SK-N-SH treated with all-trans-retinoic acid at 6 μM for 48 hours (cell line): Measurements from ENCODE around the gene EFNB2.

Experiments used
- ATAC-seq: fragments of 200-7000 bp; cut with Tn5 transposase; 3 replicates; pipeline ENCODE4 v1.9.1; 2020; ENCODE audit warnings: mild to moderate bottlenecking, moderate library complexity
- ARNTL ChIP-seq: fragments of 450-650 bp; formaldehyde crosslinking; IDR thresholded peaks from 2 replicates; pipeline ENCODE4 v1.5.0; 2020; ENCODE audit warnings: low read depth, mild to moderate bottlenecking, moderate library complexity, borderline replicate concordance
- BACH2 ChIP-seq: fragments of 250-450 bp; sonication (Bioruptor Pico); IDR thresholded peaks from 2 replicates; pipeline ENCODE4 v1.9.0; 2021; ENCODE audit warnings: mild to moderate bottlenecking, borderline replicate concordance
- CSDC2 ChIP-seq: fragments of 250-450 bp; sonication (Bioruptor Pico); IDR thresholded peaks from 2 replicates; pipeline ENCODE4 v1.5.0; 2020; ENCODE audit warnings: mild to moderate bottlenecking, moderate library complexity
- CSRNP3 ChIP-seq: fragments of 250-450 bp; sonication (Bioruptor Pico); IDR thresholded peaks from 2 replicates; pipeline ENCODE4 v1.5.1; 2021; ENCODE audit warnings: mild to moderate bottlenecking, moderate library complexity
- ESRRG ChIP-seq: fragments of 250-450 bp; sonication (Bioruptor Pico); IDR thresholded peaks from 2 replicates; pipeline ENCODE4 v1.6.1; 2021; ENCODE audit warnings: mild to moderate bottlenecking
- ISL1 ChIP-seq: fragments of 250-450 bp; sonication (Bioruptor Pico); IDR thresholded peaks from 2 replicates; pipeline ENCODE4 v2.1.2; 2022; ENCODE audit warnings: mild to moderate bottlenecking, moderate library complexity
- OSR1 ChIP-seq: fragments of 250-450 bp; sonication (Bioruptor Pico); IDR thresholded peaks from 2 replicates; pipeline ENCODE4 v1.8.0; 2022; ENCODE audit warnings: moderate library complexity, mild to moderate bottlenecking, inconsistent platforms
- PATZ1 ChIP-seq: fragments of 250-450 bp; sonication (Bioruptor Pico); IDR thresholded peaks from 2 replicates; pipeline ENCODE4 v1.8.0; 2020; ENCODE audit warnings: mild to moderate bottlenecking, moderate library complexity, borderline replicate concordance
- POU6F1 ChIP-seq: fragments of 250-450 bp; sonication (Bioruptor Pico); IDR thresholded peaks from 2 replicates; pipeline ENCODE4 v1.8.0; 2021; ENCODE audit warnings: low read depth, mild to moderate bottlenecking, moderate library complexity, borderline replicate concordance
- PPARA ChIP-seq: fragments of 250-450 bp; sonication (Bioruptor Pico); IDR thresholded peaks from 2 replicates; pipeline ENCODE4 v1.5.0; 2020; ENCODE audit warnings: mild to moderate bottlenecking, borderline replicate concordance
- RARB ChIP-seq: fragments of 250-450 bp; sonication (Bioruptor Pico); IDR thresholded peaks from 2 replicates; pipeline ENCODE4 v1.8.0; 2021; ENCODE audit warnings: mild to moderate bottlenecking, moderate library complexity
- SNAI2 ChIP-seq: fragments of 250-450 bp; sonication (Bioruptor Pico); IDR thresholded peaks from 2 replicates; pipeline ENCODE4 v1.5.0; 2020; ENCODE audit warnings: mild to moderate bottlenecking, moderate library complexity
- TOX ChIP-seq: fragments of 250-450 bp; sonication (Bioruptor Pico); IDR thresholded peaks from 2 replicates; pipeline ENCODE4 v1.8.0; 2021; ENCODE audit warnings: mild to moderate bottlenecking, moderate library complexity, borderline replicate concordance
- TSHZ2 ChIP-seq: fragments of 250-450 bp; sonication (Bioruptor Pico); IDR thresholded peaks from 2 replicates; pipeline ENCODE4 v1.5.0; 2020; ENCODE audit warnings: mild to moderate bottlenecking, moderate library complexity
- ZC3H10 ChIP-seq: fragments of 250-450 bp; sonication (Bioruptor Pico); IDR thresholded peaks from 2 replicates; pipeline ENCODE4 v1.5.1; 2021; ENCODE audit warnings: mild to moderate bottlenecking, moderate library complexity
- ZFP3 ChIP-seq: fragments of 250-450 bp; sonication (Bioruptor Pico); IDR thresholded peaks from 2 replicates; pipeline ENCODE4 v1.5.0; 2020; ENCODE audit warnings: mild to moderate bottlenecking, moderate library complexity
- ZFP30 ChIP-seq: fragments of 450-650 bp; formaldehyde crosslinking; IDR thresholded peaks from 2 replicates; pipeline ENCODE4 v1.5.0; 2022; ENCODE audit warnings: mild to moderate bottlenecking, moderate library complexity
- ZNF70 ChIP-seq: fragments of 450-650 bp; formaldehyde crosslinking; IDR thresholded peaks from 2 replicates; pipeline ENCODE4 v1.5.0; 2020; ENCODE audit warnings: mild to moderate bottlenecking, moderate library complexity
- ZNF8 ChIP-seq: fragments of 450-650 bp; formaldehyde crosslinking; IDR thresholded peaks from 2 replicates; pipeline ENCODE4 v1.5.0; 2020; ENCODE audit warnings: mild to moderate bottlenecking, moderate library complexity

EFNB2 gene

GRCh38 chr13:106505732-106506131, 29.7 kb downstream of the EFNB2 start (continued):
- no peak for TF ChIP-seq PATZ1 (CRISPR knock-in tag)
- TF ChIP-seq, all 23 proteins: peak for 0

GRCh38 chr13:106505295-106505694, 30.2 kb downstream of the EFNB2 start:
- ATAC-seq = no peak

GRCh38 chr13:106503730-106504453, 31.6 kb downstream of the EFNB2 start:
- peak; percentile 38 for ATAC-seq
- TF ChIP-seq ISL1 (CRISPR knock-in tag) = peak; percentile 54
- no peak for TF ChIP-seq SNAI2
- TF ChIP-seq, all 23 proteins: peak for 1

More at GRCh38 chr13:106505295-106505694, 30.2 kb downstream of the EFNB2 start:
- TF ChIP-seq PPARA (CRISPR knock-in tag) = no peak
- no peak for TF ChIP-seq ZFP3
- TF ChIP-seq ZFP30 = no peak
- TF ChIP-seq CSDC2 = no peak
- no peak for TF ChIP-seq TOX (CRISPR knock-in tag)
- no peak for TF ChIP-seq SNAI2
- TF ChIP-seq ARNTL (CRISPR knock-in tag) = no peak
- TF ChIP-seq POU6F1 (CRISPR knock-in tag) = no peak
- no peak for TF ChIP-seq CSRNP3

- TF ChIP-seq ISL1 (CRISPR knock-in tag) (no peak), ZC3H10 (no peak), PPARA (CRISPR knock-in tag) (no peak)
- no peak; the same call in 2 of the 3 replicates for ATAC-seq
Observed at GRCh38 chr13:106503272-106503671, 32.2 kb downstream of the EFNB2 start.

GRCh38 chr13:106500445-106500844, 35.0 kb downstream of the EFNB2 start:
- ATAC-seq = no peak
- TF ChIP-seq POU6F1 (CRISPR knock-in tag) (no peak), OSR1 (CRISPR knock-in tag) (no peak), ZC3H10 (no peak), RARB (CRISPR knock-in tag) (no peak), ESRRG (CRISPR knock-in tag) (no peak), TSHZ2 (CRISPR knock-in tag) (no peak), PPARA (CRISPR knock-in tag) (no peak), SNAI2 (no peak), ZNF8 (CRISPR knock-in tag) (no peak), BACH2 (CRISPR knock-in tag) (no peak), TOX (CRISPR knock-in tag) (no peak), ZNF70 (no peak)
